ENCODE measurements around the gene ARMH4. TPM values are rescaled to one million over a fixed set of nuclear protein-coding genes. Genes with fewer than 3 reads are reported as not detected.

Gene ARMH4
- total RNA-seq, 5 donors from 2014 or later (not counting 1 experiment from before 2014, with no cell fraction given), result not detected

DNA sequence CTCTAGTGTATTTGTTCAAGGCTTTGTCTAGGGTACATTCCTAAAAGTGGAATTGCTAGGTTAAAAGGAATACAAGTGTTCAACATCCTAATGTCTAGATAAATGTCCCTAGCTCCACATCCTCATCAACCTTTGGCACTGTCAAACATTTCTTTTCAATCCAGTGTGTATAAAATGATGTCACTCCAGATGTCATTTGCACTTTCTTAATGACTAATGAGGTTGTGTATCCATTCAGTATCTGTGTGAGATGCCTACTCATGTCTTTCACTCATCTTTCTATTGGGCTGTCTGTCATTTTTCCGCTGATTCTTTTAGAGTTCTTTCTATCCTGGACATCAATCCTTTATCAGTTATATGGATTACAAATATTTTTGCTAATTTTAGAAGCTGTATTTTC, 43.3 kb downstream of the ARMH4 start:
- no peak overlapping the region for H3K4me3 Mint-ChIP-seq
- DNase-seq (no peak), ATAC-seq (replicated peaks in 1 of 4) (no peak)
- H3K36me3 Mint-ChIP-seq, result no peaks in the 10 kb centered on the region
- H3K4me3 ChIP-seq (ENCODE audit: control insufficient read depth in 1 of 2, extremely low read depth in 1 of 2, low read length in 1 of 2), result no peak overlapping the region
- H3K9me3 ChIP-seq, result no peaks in the 10 kb centered on the region
- H3K27ac ChIP-seq (ENCODE audit: low read length), result no peak overlapping the region
- no peaks in the 10 kb centered on the region for H3K27me3 ChIP-seq (replicated peaks in 1 of 2; ENCODE audit: control insufficient read depth in 2 of 2, extremely low read depth in 1 of 2, insufficient read depth in 2 of 2, low read length in 1 of 2)
- H3K9me3 Mint-ChIP-seq, result no peaks in the 10 kb centered on the region
- H3K27me3 Mint-ChIP-seq, result peaks cover 14 to 16% of the 10 kb centered on the region in 2 donors
- no peak overlapping the region for H3K27ac Mint-ChIP-seq
- no peaks in the 10 kb centered on the region for H3K4me1 ChIP-seq (ENCODE audit: control insufficient read depth in 1 of 2, extremely low read depth in 1 of 2, insufficient read depth in 2 of 2, low read length in 2 of 2)
- CTCF ChIA-PET, result interaction anchor here (0.6 to 1.1 kb wide), 5 partner anchors 96 to 948 kb away, joined by 3 to 4 read pairs (median 3); no protein-coding TSS in a partner anchor
- POLR2A ChIA-PET, result no interaction called here
- no peaks in the 10 kb centered on the region for H3K4me1 Mint-ChIP-seq
- no peaks in the 10 kb centered on the region for H3K36me3 ChIP-seq (ENCODE audit: control insufficient read depth in 2 of 2, extremely low read depth in 1 of 2, insufficient read depth in 1 of 2, low read length in 1 of 2)
- no CpG with 5 or more reads among the region's 1 CpG for WGBS (ENCODE audit: insufficient coverage)

DNA sequence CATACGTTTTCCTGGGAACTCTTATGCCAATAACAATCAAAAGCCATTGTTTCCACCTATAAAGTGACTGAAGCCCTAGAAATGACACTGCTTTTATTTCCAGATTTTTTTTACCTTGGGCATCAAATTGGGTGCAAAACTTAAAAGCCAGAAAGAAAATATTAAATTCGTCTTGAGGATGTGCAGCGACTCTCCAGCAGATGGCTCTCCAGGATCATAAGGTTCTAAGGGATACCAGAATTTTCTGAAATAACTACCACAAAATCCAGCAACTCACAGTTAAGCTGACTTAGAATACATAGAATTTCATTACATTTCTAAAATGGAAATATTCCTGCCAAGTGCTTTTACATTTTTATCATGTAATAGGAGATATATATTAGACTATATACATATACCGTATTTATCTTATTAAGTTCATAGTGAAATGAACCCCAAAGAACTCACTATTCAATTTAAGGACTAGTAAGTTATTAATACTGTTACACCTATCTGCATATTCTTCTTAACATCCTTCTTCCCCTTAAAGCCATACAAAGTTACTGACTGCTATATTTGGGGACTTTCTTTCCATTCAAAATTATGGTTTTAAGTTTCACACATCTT, 44.0 kb downstream of the ARMH4 start:
- no CpG with 5 or more reads among the region's 4 CpGs for WGBS (ENCODE audit: insufficient coverage)
- H3K36me3 ChIP-seq (ENCODE audit: control insufficient read depth in 2 of 2, extremely low read depth in 1 of 2, insufficient read depth in 1 of 2, low read length in 1 of 2), result no peaks in the 10 kb centered on the region
- H3K27me3 ChIP-seq (replicated peaks in 1 of 2; ENCODE audit: control insufficient read depth in 2 of 2, extremely low read depth in 1 of 2, insufficient read depth in 2 of 2, low read length in 1 of 2), result no peaks in the 10 kb centered on the region
- no peak overlapping the region for H3K27ac ChIP-seq (ENCODE audit: low read length)
- H3K4me1 Mint-ChIP-seq, result no peaks in the 10 kb centered on the region
- H3K4me1 ChIP-seq (ENCODE audit: control insufficient read depth in 1 of 2, extremely low read depth in 1 of 2, insufficient read depth in 2 of 2, low read length in 2 of 2), result no peaks in the 10 kb centered on the region
- no peak for ATAC-seq (replicated peaks in 1 of 4)
- no peaks in the 10 kb centered on the region for H3K36me3 Mint-ChIP-seq
- H3K4me3 ChIP-seq (ENCODE audit: control insufficient read depth in 1 of 2, extremely low read depth in 1 of 2, low read length in 1 of 2), result no peak overlapping the region
- DNase-seq, result peak in 26 of 35 experiments; percentile 1 to 67 (median 16)
- CTCF ChIA-PET, result interaction anchor here in 1 of 2 donors (0.6 to 1.1 kb wide), 3 partner anchors 97 to 319 kb away, joined by 3 to 4 read pairs (median 4); partner anchors contain the start of genes KIAA0586 and TIMM9
- POLR2A ChIA-PET, result no interaction called here
- H3K9me3 Mint-ChIP-seq, result no peaks in the 10 kb centered on the region
- no peak overlapping the region for H3K27ac Mint-ChIP-seq
- no peak overlapping the region for H3K4me3 Mint-ChIP-seq
- peaks cover 11 to 16% of the 10 kb centered on the region in 2 donors for H3K27me3 Mint-ChIP-seq
- no peaks in the 10 kb centered on the region for H3K9me3 ChIP-seq

- Histone ChIP-seq H3K4me3 (ENCODE audit: control insufficient read depth in 1 of 2, extremely low read depth in 1 of 2, low read length in 1 of 2) (no peak overlapping the region), H3K27me3 (replicated peaks in 1 of 2; ENCODE audit: control insufficient read depth in 2 of 2, extremely low read depth in 1 of 2, insufficient read depth in 2 of 2, low read length in 1 of 2) (no peaks in the 10 kb centered on the region), H3K4me1 (ENCODE audit: control insufficient read depth in 1 of 2, extremely low read depth in 1 of 2, insufficient read depth in 2 of 2, low read length in 2 of 2) (no peaks in the 10 kb centered on the region), H3K27ac (ENCODE audit: low read length) (no peak overlapping the region), H3K9me3 (no peaks in the 10 kb centered on the region), H3K36me3 (ENCODE audit: control insufficient read depth in 2 of 2, extremely low read depth in 1 of 2, insufficient read depth in 1 of 2, low read length in 1 of 2) (no peaks in the 10 kb centered on the region)
- Mint-ChIP-seq H3K36me3 (no peaks in the 10 kb centered on the region), H3K4me3 (no peak overlapping the region), H3K4me1 (no peaks in the 10 kb centered on the region), H3K9me3 (no peaks in the 10 kb centered on the region), H3K27me3 (peaks cover 4 to 16% of the 10 kb centered on the region in 2 donors), H3K27ac (no peak overlapping the region)
- POLR2A ChIA-PET, result no interaction called here
- WGBS (ENCODE audit: insufficient coverage), result no CpG with 5 or more reads among the region's 1 CpG
- CTCF ChIA-PET, result interaction anchor here (0.5 to 1.1 kb wide), 5 partner anchors 12 to 59 kb away, joined by 3 to 11 read pairs (median 3); no protein-coding TSS in a partner anchor
- DNase-seq, result no peak
- no peak for ATAC-seq (replicated peaks in 1 of 4)
Measured at GRCh38 chr14:58107041-58107440, 45.0 kb downstream of the ARMH4 start.

DNA sequence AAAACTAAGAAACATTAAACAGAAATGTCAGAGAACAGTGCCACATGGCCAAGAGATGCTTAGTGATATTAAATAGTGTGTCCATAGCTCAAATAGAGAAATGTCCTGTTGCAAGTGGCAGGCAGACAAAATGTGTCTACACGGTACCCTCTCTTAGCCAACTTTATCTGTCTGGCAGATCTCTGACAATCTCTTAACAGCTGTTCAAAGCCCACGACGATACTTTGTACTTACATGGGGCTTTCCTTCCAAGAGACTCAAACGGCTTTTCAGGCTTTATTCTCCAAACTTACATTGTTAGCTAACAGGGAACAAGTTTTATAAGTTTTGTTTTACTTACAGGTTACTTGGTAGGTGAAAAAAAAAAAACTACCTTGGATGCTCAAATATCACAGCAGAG, 45.6 kb downstream of the ARMH4 start:
- Mint-ChIP-seq H3K27me3 (peaks cover 4 to 16% of the 10 kb centered on the region in 2 donors), H3K4me1 (no peaks in the 10 kb centered on the region), H3K9me3 (no peaks in the 10 kb centered on the region), H3K36me3 (no peaks in the 10 kb centered on the region), H3K27ac (no peak overlapping the region), H3K4me3 (no peak overlapping the region)
- Histone ChIP-seq H3K27me3 (replicated peaks in 1 of 2; ENCODE audit: control insufficient read depth in 2 of 2, extremely low read depth in 1 of 2, insufficient read depth in 2 of 2, low read length in 1 of 2) (no peaks in the 10 kb centered on the region), H3K9me3 (no peaks in the 10 kb centered on the region), H3K27ac (ENCODE audit: low read length) (no peak overlapping the region), H3K36me3 (ENCODE audit: control insufficient read depth in 2 of 2, extremely low read depth in 1 of 2, insufficient read depth in 1 of 2, low read length in 1 of 2) (no peaks in the 10 kb centered on the region), H3K4me3 (ENCODE audit: control insufficient read depth in 1 of 2, extremely low read depth in 1 of 2, low read length in 1 of 2) (no peak overlapping the region), H3K4me1 (ENCODE audit: control insufficient read depth in 1 of 2, extremely low read depth in 1 of 2, insufficient read depth in 2 of 2, low read length in 2 of 2) (no peaks in the 10 kb centered on the region)
- CTCF ChIA-PET, result interaction anchor here (0.5 to 1.1 kb wide), 6 partner anchors 11 to 289 kb away, joined by 3 to 4 read pairs (median 3); partner anchors contain the start of gene TOMM20L (in 1 of the 2)
- whole genome bisulfite sequencing (ENCODE audit: insufficient coverage), result 0% methylated on average over 1 of the region's 4 CpGs
- ATAC-seq (replicated peaks in 1 of 4), result no peak
- POLR2A ChIA-PET, result no interaction called here
- no peak for DNase-seq

DNA sequence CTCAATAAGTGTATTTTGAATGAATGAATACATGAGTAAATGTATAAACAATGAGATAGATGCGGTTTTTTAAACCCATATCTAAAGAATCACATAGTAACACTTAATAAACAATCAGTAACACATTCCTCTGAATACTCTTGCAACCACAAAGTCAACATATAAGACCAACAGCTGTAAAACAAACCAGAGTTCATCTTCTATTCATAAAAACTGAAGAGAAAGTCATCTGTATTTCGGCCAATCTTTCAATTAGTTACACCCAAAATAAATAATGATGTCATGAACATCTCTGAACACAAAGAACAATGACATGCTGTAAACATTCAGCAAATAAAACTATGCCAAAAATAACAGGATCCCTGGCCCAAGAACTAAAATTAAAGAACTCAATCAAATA, 47.2 kb downstream of the ARMH4 start:
- ChIA-PET POLR2A (interaction anchor here in 1 of 2 donors (0.8 kb wide), 1 partner anchor 241 kb away, joined by 3 read pairs; no protein-coding TSS in a partner anchor), CTCF (no interaction called here)
- DNase-seq (no peak), ATAC-seq (replicated peaks in 1 of 4) (no peak)
- no peak overlapping the region for H3K4me3 ChIP-seq (ENCODE audit: control insufficient read depth in 1 of 2, extremely low read depth in 1 of 2, low read length in 1 of 2)
- no peaks in the 10 kb centered on the region for H3K9me3 ChIP-seq
- H3K4me1 ChIP-seq (ENCODE audit: control insufficient read depth in 1 of 2, extremely low read depth in 1 of 2, insufficient read depth in 2 of 2, low read length in 2 of 2), result no peaks in the 10 kb centered on the region
- peaks cover 4 to 16% of the 10 kb centered on the region in 2 donors for H3K27me3 Mint-ChIP-seq
- WGBS (ENCODE audit: insufficient coverage), result no CpG with 5 or more reads among the region's 2 CpGs
- H3K27ac Mint-ChIP-seq, result no peak overlapping the region
- no peaks in the 10 kb centered on the region for H3K9me3 Mint-ChIP-seq
- H3K4me1 Mint-ChIP-seq, result no peaks in the 10 kb centered on the region
- H3K36me3 Mint-ChIP-seq, result no peaks in the 10 kb centered on the region
- H3K36me3 ChIP-seq (ENCODE audit: control insufficient read depth in 2 of 2, extremely low read depth in 1 of 2, insufficient read depth in 1 of 2, low read length in 1 of 2), result no peaks in the 10 kb centered on the region
- H3K4me3 Mint-ChIP-seq, result no peak overlapping the region
- no peaks in the 10 kb centered on the region for H3K27me3 ChIP-seq (replicated peaks in 1 of 2; ENCODE audit: control insufficient read depth in 2 of 2, extremely low read depth in 1 of 2, insufficient read depth in 2 of 2, low read length in 1 of 2)
- H3K27ac ChIP-seq (ENCODE audit: low read length), result no peak overlapping the region

DNA sequence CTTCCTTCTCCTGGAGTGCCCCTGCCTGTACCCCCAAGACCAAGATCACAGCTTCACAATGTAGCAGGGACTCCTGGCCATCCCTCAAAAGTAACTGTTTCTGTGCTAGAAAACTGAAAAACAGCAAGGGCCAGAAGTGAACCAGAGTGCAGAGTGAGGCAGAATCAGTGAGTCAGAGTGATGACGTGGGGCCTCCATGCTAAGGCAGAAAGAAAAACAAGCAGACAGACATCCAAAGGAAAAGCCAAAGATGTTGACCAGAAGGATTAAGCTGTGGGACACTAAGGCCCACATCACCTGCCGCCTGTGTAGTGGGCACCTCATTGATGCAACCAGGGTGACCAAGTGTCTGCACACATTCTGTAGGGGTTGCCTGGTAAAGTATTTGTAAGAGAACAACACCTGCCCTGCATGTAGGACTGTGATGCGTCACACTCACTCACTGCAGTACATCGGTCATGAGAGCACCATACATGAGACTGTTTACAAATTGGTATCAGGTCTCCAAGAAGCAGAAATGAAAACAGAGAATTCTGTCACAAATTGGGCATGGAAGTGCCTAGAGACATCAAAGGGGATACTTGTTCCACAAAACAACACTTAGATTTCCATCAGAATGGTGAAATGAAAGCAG, 51.2 kb downstream of the ARMH4 start:
- CTCF ChIA-PET, result no interaction called here
- H3K4me3 ChIP-seq (ENCODE audit: control insufficient read depth in 1 of 2, extremely low read depth in 1 of 2, low read length in 1 of 2), result no peak overlapping the region
- no peaks in the 10 kb centered on the region for H3K36me3 Mint-ChIP-seq
- no peaks in the 10 kb centered on the region for H3K4me1 ChIP-seq (ENCODE audit: control insufficient read depth in 1 of 2, extremely low read depth in 1 of 2, insufficient read depth in 2 of 2, low read length in 2 of 2)
- H3K27me3 Mint-ChIP-seq, result peaks cover 3 to 25% of the 10 kb centered on the region in 2 donors
- no peaks in the 10 kb centered on the region for H3K4me1 Mint-ChIP-seq
- no peaks in the 10 kb centered on the region for H3K36me3 ChIP-seq (ENCODE audit: control insufficient read depth in 2 of 2, extremely low read depth in 1 of 2, insufficient read depth in 1 of 2, low read length in 1 of 2)
- H3K9me3 Mint-ChIP-seq, result no peaks in the 10 kb centered on the region
- no peak overlapping the region for H3K4me3 Mint-ChIP-seq
- 86% methylated on average over 4 of the region's 4 CpGs for WGBS (ENCODE audit: insufficient coverage)
- no peak overlapping the region for H3K27ac Mint-ChIP-seq
- peaks cover 0 to 3% of the 10 kb centered on the region in 2 experiments for H3K27me3 ChIP-seq (replicated peaks in 1 of 2; ENCODE audit: control insufficient read depth in 2 of 2, extremely low read depth in 1 of 2, insufficient read depth in 2 of 2, low read length in 1 of 2)
- ATAC-seq (replicated peaks in 1 of 4) (no peak), DNase-seq (no peak)
- POLR2A ChIA-PET, result no interaction called here
- H3K27ac ChIP-seq (ENCODE audit: low read length), result no peak overlapping the region
- no peaks in the 10 kb centered on the region for H3K9me3 ChIP-seq

Data from T-cell (primary cell).